Osteoblast (primary cell): ENCODE data around the gene SH3RF3. TPM values are rescaled to one million over a fixed set of nuclear protein-coding genes. Genes with fewer than 3 reads are reported as not detected.

Experiments
- DNase-seq: peaks from one replicate; pipeline ENCODE4 v3.0.0; 2011; ENCODE audit warnings: low spot score, mixed read lengths; ENCODE audit not compliant: insufficient read length; ENCODE audit errors: missing footprints
- H2AFZ ChIP-seq: 2 replicates; pipeline ENCODE4 v1.6.0; 2011; ENCODE audit warnings: mild to moderate bottlenecking, low read length
- H3K27ac ChIP-seq: 2 replicates; pipeline ENCODE4 v1.5.1; 2011; ENCODE audit warnings: mild to moderate bottlenecking, low read depth, low read length, moderate library complexity
- H3K27me3 ChIP-seq: 2 replicates; pipeline ENCODE4 v1.6.0; 2012; ENCODE audit warnings: mild to moderate bottlenecking, control low read depth, inconsistent platforms, low read length, moderate library complexity; ENCODE audit not compliant: insufficient read depth
- H3K36me3 ChIP-seq: 2 replicates; pipeline ENCODE4 v1.5.1; 2011; ENCODE audit warnings: mild to moderate bottlenecking, low read length, control low read depth, moderate library complexity; ENCODE audit not compliant: insufficient read depth
- H3K4me1 ChIP-seq: 2 replicates; pipeline ENCODE4 v1.5.1; 2011; ENCODE audit warnings: mild to moderate bottlenecking, low read length, control low read depth, moderate library complexity; ENCODE audit not compliant: insufficient read depth
- H3K4me2 ChIP-seq: 2 replicates; pipeline ENCODE4 v1.6.0; 2011; ENCODE audit warnings: mild to moderate bottlenecking, low read length; ENCODE audit not compliant: insufficient read depth
- H3K4me3 ChIP-seq: fragments of 200-600 bp; sonication (generic); 3 replicates; pipeline ENCODE4 v1.5.1; 2012; ENCODE audit warnings: mild to moderate bottlenecking, low read length, inconsistent platforms; ENCODE audit not compliant: insufficient read depth
- H3K79me2 ChIP-seq: 2 replicates; pipeline ENCODE4 v1.6.0; 2012; ENCODE audit warnings: mild to moderate bottlenecking, low read length, control low read depth, inconsistent platforms; ENCODE audit not compliant: insufficient read depth
- H3K9me3 ChIP-seq: 2 replicates; pipeline ENCODE4 v1.5.1; 2011; ENCODE audit warnings: low read depth, low read length, control low read depth
- H4K20me1 ChIP-seq: 2 replicates; pipeline ENCODE4 v1.6.0; 2012; ENCODE audit warnings: mild to moderate bottlenecking, low read length, control low read depth; ENCODE audit not compliant: insufficient read depth
- total RNA-seq: library from RNA; depleted of rRNA; stranded (reverse); fragments of >200 nt; gene quantifications from 2 replicates; pipeline ENCODE4 v1.2.3, GENCODE V29; 2012
- TF ChIP-seq, protein P1 (sequence below): IDR thresholded peaks from 2 replicates; pipeline ENCODE4 v1.5.1; 2011; ENCODE audit warnings: mild to moderate bottlenecking, low read depth, low read length, moderate library complexity; ENCODE audit errors: extremely low read depth

The SH3RF3 gene
- total RNA-seq, 1 donor: 14.8 TPM

GRCh38 chr2:109381327-109381820, 252.4 kb downstream of the SH3RF3 start:
- Histone ChIP-seq H3K4me2 (no peak overlapping the region), H3K79me2 (no peaks in the 10 kb centered on the region), H3K4me1 (peaks cover 7% of the 10 kb centered on the region), H3K27me3 (no peaks in the 10 kb centered on the region), H3K36me3 (no peaks in the 10 kb centered on the region), H4K20me1 (peaks cover 49% of the 10 kb centered on the region), H3K4me3 (no peak overlapping the region), H3K9me3 (no peaks in the 10 kb centered on the region), H2AFZ (no peak overlapping the region), H3K27ac (no peak overlapping the region)
- TF ChIP-seq, protein P1, sequence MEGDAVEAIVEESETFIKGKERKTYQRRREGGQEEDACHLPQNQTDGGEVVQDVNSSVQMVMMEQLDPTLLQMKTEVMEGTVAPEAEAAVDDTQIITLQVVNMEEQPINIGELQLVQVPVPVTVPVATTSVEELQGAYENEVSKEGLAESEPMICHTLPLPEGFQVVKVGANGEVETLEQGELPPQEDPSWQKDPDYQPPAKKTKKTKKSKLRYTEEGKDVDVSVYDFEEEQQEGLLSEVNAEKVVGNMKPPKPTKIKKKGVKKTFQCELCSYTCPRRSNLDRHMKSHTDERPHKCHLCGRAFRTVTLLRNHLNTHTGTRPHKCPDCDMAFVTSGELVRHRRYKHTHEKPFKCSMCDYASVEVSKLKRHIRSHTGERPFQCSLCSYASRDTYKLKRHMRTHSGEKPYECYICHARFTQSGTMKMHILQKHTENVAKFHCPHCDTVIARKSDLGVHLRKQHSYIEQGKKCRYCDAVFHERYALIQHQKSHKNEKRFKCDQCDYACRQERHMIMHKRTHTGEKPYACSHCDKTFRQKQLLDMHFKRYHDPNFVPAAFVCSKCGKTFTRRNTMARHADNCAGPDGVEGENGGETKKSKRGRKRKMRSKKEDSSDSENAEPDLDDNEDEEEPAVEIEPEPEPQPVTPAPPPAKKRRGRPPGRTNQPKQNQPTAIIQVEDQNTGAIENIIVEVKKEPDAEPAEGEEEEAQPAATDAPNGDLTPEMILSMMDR: no peak
- DNase-seq: no peak

- Histone ChIP-seq H3K4me3 (no peak overlapping the region), H3K36me3 (no peaks in the 10 kb centered on the region), H3K27me3 (no peaks in the 10 kb centered on the region), H3K79me2 (no peaks in the 10 kb centered on the region), H4K20me1 (peaks cover 43% of the 10 kb centered on the region), H3K9me3 (no peaks in the 10 kb centered on the region), H3K27ac (no peak overlapping the region), H2AFZ (no peak overlapping the region), H3K4me2 (no peak overlapping the region), H3K4me1 (peaks cover 7% of the 10 kb centered on the region)
- TF ChIP-seq, protein P1: no peak
- no peak for DNase-seq
Measured at GRCh38 chr2:109382226-109382895, 253.4 kb downstream of the SH3RF3 start.

DNA sequence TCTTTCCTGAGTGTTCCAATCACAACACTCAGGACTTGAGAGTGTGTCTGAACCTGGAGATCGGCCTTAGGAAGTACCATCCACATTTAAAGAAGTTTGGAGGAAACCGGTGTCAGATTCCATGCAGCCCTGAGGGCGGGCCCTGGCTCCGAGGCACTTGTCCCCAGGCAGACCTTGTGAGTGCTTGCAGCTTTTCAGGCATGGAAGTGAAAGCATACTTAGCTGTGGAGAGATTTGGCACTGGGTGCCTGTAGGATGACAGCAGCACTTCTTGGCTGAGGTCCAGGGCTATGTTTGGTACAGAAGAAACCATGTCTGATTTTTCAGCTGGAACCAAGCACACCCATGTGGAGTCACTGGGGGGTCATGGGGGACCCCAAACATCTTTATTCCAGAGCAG, 253.9 kb downstream of the SH3RF3 start:
- no peaks in the 10 kb centered on the region for H3K27me3 ChIP-seq
- no peaks in the 10 kb centered on the region for H3K36me3 ChIP-seq
- H4K20me1 ChIP-seq: peaks cover 49% of the 10 kb centered on the region
- TF ChIP-seq, protein P1: no peak
- H3K4me1 ChIP-seq: peaks cover 7% of the 10 kb centered on the region
- no peaks in the 10 kb centered on the region for H3K9me3 ChIP-seq
- H3K79me2 ChIP-seq: no peaks in the 10 kb centered on the region
- no peak overlapping the region for H2AFZ ChIP-seq
- H3K27ac ChIP-seq: no peak overlapping the region
- no peak overlapping the region for H3K4me3 ChIP-seq
- peak; percentile 94 for DNase-seq
- peak overlapping the region; percentile 7 for H3K4me2 ChIP-seq

- Histone ChIP-seq H3K9me3 (no peaks in the 10 kb centered on the region), H3K4me2 (no peak overlapping the region), H3K36me3 (no peaks in the 10 kb centered on the region), H3K4me1 (peaks cover 7% of the 10 kb centered on the region), H3K27me3 (no peaks in the 10 kb centered on the region), H2AFZ (no peak overlapping the region), H3K4me3 (no peak overlapping the region), H3K27ac (no peak overlapping the region), H4K20me1 (peaks cover 49% of the 10 kb centered on the region), H3K79me2 (no peaks in the 10 kb centered on the region)
- TF ChIP-seq, protein P1: no peak
- no peak for DNase-seq
Measured at GRCh38 chr2:109383505-109384307, 254.7 kb downstream of the SH3RF3 start.
